Activated CD8-positive, alpha-beta T cell treated with anti-CD3 and anti-CD28 coated beads for 36 hours (primary cell): ENCODE measurements around the gene FATE1. TPM values are rescaled to one million over a fixed set of nuclear protein-coding genes. Genes with fewer than 3 reads are reported as not detected.

Source experiments
- ATAC-seq: fragments of 200-7000 bp; cut with Tn5 transposase; one replicate; pipeline ENCODE4 v1.10.0; 2021; ENCODE audit warnings: mild to moderate bottlenecking, moderate library complexity
- CTCF ChIA-PET: fragments of 350-600 bp; sonication (Branson Sonifier 250); formaldehyde crosslinking; loops from one replicate; lab custom pipeline; 2021; ENCODE audit warnings: antibody characterized with exemption; lab: Charles Lee
- POLR2A ChIA-PET: fragments of 350-600 bp; sonication (Branson Sonifier 250); formaldehyde crosslinking; loops from one replicate; lab custom pipeline; 2021; ENCODE audit warnings: antibody characterized with exemption; lab: Charles Lee
- DNase-seq: peaks from one replicate; pipeline ENCODE4 v3.0.0-alpha.2; 2020
- H3K27ac Mint-ChIP-seq: one replicate; pipeline ENCODE4 v1.8.0; 2021; ENCODE audit warnings: mild to moderate bottlenecking, mixed read lengths
- H3K27me3 Mint-ChIP-seq: one replicate; pipeline ENCODE4 v1.8.0; 2021; ENCODE audit warnings: mixed read lengths
- H3K36me3 Mint-ChIP-seq: one replicate; pipeline ENCODE4 v1.8.0; 2021; ENCODE audit warnings: low read depth, mixed read lengths
- H3K4me1 Mint-ChIP-seq: one replicate; pipeline ENCODE4 v1.8.0; 2021; ENCODE audit warnings: low read depth, mixed read lengths
- H3K4me3 Mint-ChIP-seq: one replicate; pipeline ENCODE4 v1.8.0; 2021; ENCODE audit warnings: mild to moderate bottlenecking, moderate library complexity, mixed read lengths
- H3K9me3 Mint-ChIP-seq: one replicate; pipeline ENCODE4 v1.8.0; 2021; ENCODE audit warnings: mixed read lengths
- intact Hi-C: fragments of 100-400 bp; cut with micrococcal nuclease; formaldehyde crosslinking; loops from one replicate; pipeline ENCODE4 v1.10.0; 2022
- total RNA-seq, 2 experiments: library from RNA; stranded (reverse); gene quantifications; one replicate each; pipeline ENCODE4 v1.2.3, GENCODE V29; 2021
- TF ChIP-seq, protein P1 (sequence below): fragments of 200-600 bp; IDR thresholded peaks from one replicate; pipeline ENCODE4 v1.8.0; 2022; ENCODE audit warnings: antibody characterized with exemption, mild to moderate bottlenecking

FATE1 gene
- total RNA-seq, 2 experiments from 2014 or later, result not detected

DNA sequence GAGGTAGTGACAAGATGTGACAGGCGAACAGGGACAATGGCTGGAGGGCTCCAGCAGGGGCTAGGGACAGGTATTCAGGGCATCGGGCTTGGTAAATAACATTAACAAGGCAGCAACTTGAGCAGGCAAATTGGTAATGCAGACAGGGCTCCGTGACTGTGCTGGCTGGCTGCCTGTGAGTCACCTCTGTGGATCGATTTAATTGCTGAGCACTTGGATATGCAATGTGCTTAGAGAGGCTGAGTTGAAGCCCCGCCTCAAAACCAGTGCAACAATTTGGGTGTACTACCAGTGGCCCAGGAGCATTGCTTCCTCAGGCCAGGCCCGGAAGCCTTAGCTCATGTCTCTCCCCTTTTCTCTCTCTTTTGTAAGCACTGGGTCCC lies 38.2 kb downstream of the FATE1 start:
- DNase-seq (no peak), ATAC-seq (no peak)
- ChIA-PET CTCF (interaction anchor here (1.0 to 1.4 kb wide), 2 partner anchors 27 to 878 kb away, joined by 3 to 4 read pairs; no protein-coding TSS in a partner anchor), POLR2A (no interaction called here)
- no peaks in the 10 kb centered on the region for H3K36me3 Mint-ChIP-seq
- H3K9me3 Mint-ChIP-seq, result no peaks in the 10 kb centered on the region
- H3K4me3 Mint-ChIP-seq, result no peak overlapping the region
- TF ChIP-seq, protein P1, sequence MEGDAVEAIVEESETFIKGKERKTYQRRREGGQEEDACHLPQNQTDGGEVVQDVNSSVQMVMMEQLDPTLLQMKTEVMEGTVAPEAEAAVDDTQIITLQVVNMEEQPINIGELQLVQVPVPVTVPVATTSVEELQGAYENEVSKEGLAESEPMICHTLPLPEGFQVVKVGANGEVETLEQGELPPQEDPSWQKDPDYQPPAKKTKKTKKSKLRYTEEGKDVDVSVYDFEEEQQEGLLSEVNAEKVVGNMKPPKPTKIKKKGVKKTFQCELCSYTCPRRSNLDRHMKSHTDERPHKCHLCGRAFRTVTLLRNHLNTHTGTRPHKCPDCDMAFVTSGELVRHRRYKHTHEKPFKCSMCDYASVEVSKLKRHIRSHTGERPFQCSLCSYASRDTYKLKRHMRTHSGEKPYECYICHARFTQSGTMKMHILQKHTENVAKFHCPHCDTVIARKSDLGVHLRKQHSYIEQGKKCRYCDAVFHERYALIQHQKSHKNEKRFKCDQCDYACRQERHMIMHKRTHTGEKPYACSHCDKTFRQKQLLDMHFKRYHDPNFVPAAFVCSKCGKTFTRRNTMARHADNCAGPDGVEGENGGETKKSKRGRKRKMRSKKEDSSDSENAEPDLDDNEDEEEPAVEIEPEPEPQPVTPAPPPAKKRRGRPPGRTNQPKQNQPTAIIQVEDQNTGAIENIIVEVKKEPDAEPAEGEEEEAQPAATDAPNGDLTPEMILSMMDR, result no peak
- no peak overlapping the region for H3K27ac Mint-ChIP-seq
- no peaks in the 10 kb centered on the region for H3K4me1 Mint-ChIP-seq
- peaks cover 3% of the 10 kb centered on the region for H3K27me3 Mint-ChIP-seq
- intact Hi-C loops, result no loop called here

DNA sequence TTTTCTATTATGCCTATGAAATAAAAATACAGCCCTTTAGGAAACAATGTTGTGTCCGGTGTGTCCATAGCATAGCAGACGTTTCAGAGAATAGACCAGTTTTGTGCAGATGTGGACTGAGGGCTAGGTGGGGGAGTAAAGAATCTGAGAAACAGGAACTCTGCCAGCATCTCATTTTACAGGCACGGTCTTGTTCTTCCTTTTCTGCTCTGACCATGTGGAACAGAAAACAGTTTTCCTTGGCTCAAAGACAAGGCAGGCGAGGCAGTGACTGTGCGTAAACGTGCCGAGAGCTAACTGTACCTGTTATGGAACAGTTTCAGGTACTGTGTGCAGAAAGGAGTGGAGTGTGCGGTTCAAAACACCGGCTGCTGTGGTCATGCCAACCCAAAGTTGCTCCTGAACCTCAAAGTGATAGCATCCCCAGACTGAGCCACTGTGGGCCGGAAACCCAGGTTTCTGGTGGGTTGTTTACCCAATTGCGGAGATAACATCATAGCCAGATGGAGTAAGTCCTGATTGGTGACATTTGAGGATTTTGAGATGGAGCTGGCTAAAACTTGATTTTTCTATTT lies 38.9 kb downstream of the FATE1 start:
- Mint-ChIP-seq H3K27ac (no peak overlapping the region), H3K36me3 (no peaks in the 10 kb centered on the region), H3K4me1 (no peaks in the 10 kb centered on the region), H3K9me3 (no peaks in the 10 kb centered on the region), H3K27me3 (peaks cover 3% of the 10 kb centered on the region), H3K4me3 (no peak overlapping the region)
- TF ChIP-seq, protein P1, result no peak
- CTCF ChIA-PET, result interaction anchor here (1.4 kb wide), 1 partner anchor 878 kb away, joined by 4 read pairs; no protein-coding TSS in a partner anchor
- DNase-seq, result no peak
- no peak for ATAC-seq
- POLR2A ChIA-PET, result no interaction called here
- intact Hi-C loops, result no loop called here

DNA sequence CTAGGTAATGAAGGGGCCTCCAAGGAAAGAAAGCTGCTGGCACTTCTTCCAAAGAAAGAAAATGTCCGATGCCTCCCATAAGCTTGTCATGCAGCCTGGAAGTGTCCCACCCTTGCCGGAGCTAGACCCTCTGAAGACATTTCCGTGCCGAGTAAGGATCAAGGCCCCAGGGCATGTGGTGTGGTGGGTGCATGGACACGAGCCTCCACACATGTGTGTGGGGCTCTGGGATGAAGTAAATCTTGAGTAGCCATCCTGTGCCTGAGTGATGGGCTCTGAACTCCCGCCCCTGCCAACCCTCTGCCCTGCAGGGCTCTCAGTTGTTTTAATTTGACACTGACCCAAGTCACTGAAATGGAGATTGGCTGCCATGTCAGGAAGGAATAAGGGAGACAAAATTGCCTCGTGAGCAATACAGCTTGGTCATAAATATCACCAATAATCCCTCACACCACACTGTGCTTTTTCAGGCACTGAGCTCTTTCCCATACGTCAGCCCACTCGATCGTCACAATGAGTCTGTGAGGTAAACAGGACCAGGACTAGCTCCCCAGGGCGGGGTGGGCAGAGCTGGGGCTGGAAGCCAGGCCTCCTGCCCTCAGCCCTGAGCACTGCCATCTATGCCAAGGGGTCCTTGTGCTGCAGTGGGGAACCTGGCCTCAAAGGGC lies 43.3 kb downstream of the FATE1 start:
- TF ChIP-seq, protein P1, result no peak
- H3K4me1 Mint-ChIP-seq, result no peaks in the 10 kb centered on the region
- no peaks in the 10 kb centered on the region for H3K36me3 Mint-ChIP-seq
- H3K27me3 Mint-ChIP-seq, result no peaks in the 10 kb centered on the region
- no peak overlapping the region for H3K4me3 Mint-ChIP-seq
- H3K9me3 Mint-ChIP-seq, result no peaks in the 10 kb centered on the region
- ChIA-PET POLR2A (no interaction called here), CTCF (no interaction called here)
- H3K27ac Mint-ChIP-seq, result no peak overlapping the region
- no peak for DNase-seq
- intact Hi-C loops, result no loop called here
- no peak for ATAC-seq

DNA sequence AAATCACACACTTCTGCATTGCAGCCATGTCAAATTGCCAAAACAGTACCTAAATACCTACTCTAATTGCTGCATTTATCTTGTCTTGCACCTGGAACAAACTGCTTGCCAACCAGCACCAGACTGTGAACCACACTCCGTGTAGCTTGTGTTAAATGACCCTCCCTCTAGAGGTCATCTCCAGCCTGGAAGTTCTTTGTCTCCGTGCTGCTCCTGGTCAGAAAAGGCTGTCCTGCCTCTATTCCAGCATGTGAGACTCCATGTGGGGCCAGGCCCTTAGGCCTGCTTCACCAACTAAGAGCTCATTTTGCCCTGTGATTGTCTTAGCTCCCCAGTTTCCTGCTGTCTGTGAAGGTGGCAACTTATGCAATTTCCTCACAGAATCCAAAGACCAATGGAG lies 47.0 kb downstream of the FATE1 start:
- Mint-ChIP-seq H3K27me3 (no peaks in the 10 kb centered on the region), H3K27ac (no peak overlapping the region), H3K36me3 (no peaks in the 10 kb centered on the region), H3K4me1 (no peaks in the 10 kb centered on the region), H3K9me3 (no peaks in the 10 kb centered on the region), H3K4me3 (no peak overlapping the region)
- POLR2A ChIA-PET, result no interaction called here
- DNase-seq (no peak), ATAC-seq (no peak)
- TF ChIP-seq, protein P1, result no peak
- CTCF ChIA-PET, result no interaction called here
- intact Hi-C loops, result no loop called here

DNA sequence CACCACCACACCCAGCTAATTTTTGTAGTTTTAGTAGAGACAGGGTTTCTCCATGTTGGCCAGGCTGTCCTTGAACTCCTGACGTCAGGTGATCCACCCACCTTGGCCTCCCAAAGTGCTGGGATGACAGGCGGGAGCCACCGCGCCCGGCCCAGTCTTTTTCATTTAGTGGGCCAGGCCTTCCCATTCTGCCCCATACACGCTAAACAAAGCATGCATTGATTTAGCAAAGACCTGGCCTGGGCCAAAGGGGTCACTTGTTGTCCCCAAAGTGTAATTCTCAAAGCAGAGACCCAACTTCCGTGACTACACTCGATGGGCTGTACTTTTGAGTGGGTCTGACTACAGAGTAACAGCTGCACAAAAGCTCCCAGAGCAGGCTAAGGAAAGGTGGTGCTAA lies 47.9 kb downstream of the FATE1 start:
- DNase-seq (no peak), ATAC-seq (no peak)
- ChIA-PET POLR2A (no interaction called here), CTCF (no interaction called here)
- Mint-ChIP-seq H3K9me3 (no peaks in the 10 kb centered on the region), H3K4me3 (no peak overlapping the region), H3K27me3 (no peaks in the 10 kb centered on the region), H3K36me3 (no peaks in the 10 kb centered on the region), H3K4me1 (no peaks in the 10 kb centered on the region), H3K27ac (no peak overlapping the region)
- intact Hi-C loops, result no loop called here
- TF ChIP-seq, protein P1, result no peak
